Measurements from ENCODE around the gene RERE. TPM values are rescaled to one million over a fixed set of nuclear protein-coding genes. Genes with fewer than 3 reads are reported as not detected.

The RERE gene
- total RNA-seq, 1 donor from 2014 or later = 124 TPM

DNA sequence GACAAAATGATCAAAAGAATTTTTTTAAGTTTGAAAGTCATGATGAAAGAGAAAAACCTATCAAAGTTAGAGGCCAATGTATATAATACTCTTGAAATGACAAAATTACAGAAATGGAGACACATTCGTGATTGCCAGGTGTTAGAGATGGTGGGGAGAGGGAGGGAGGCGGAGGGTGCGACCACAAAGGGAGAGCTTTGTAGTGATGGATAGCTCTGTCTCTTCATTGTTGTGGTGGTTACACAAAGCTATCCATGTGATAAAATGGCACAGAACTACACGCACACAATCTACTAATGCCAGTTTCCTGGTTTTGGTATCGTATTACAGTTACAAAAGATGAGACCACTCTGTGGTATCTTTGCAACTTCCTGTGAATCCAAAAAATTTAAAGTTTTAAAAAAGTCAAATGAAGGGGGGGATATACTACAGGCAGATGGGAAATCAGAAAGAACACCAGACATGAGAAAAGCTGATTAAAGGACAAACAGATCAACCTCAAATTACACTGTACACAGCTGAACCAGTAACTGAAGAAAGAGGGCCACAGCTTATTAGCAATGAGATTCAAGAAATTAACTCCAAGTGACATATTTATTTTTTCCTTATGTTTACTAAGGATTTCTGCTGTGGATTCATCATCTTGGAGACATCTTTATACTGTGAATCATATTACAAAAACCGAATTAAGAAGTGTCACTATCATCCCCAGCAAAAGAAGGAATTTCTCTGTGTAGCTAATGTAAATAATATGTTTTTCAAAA lies 300.5 kb downstream of the RERE start:
- H3K27me3 Mint-ChIP-seq (ENCODE audit: low read depth, unreplicated experiment) = no peaks in the 10 kb centered on the region
- no peak overlapping the region for H3K4me3 Mint-ChIP-seq (ENCODE audit: unreplicated experiment)

DNA sequence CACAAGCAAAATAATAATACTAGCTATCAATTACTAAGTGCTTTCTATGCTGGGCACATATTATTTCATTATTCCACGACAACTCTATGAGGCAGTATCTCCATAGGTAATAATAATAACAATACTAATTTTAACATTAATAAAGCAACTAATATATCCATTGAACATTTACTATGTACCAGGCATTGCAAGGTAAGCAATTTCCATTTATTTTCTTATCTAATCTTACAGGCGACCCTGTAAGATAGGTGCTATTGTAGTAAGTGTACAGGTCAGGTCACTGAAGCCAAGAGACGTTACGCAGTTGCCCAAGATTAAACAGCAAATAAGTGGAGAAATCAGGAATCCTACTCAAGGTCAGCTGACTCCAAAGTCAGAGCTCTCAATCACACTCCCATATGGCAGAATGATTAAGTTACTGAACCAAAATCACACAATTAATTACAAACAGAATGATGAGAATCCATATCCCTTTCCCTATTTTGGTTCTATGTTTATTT lies 301.1 kb downstream of the RERE start:
- Mint-ChIP-seq H3K4me3 (ENCODE audit: unreplicated experiment) (no peak overlapping the region), H3K9me3 (ENCODE audit: unreplicated experiment) (no peaks in the 10 kb centered on the region), H3K4me1 (ENCODE audit: low read depth, unreplicated experiment) (peaks cover 14% of the 10 kb centered on the region), H3K27me3 (ENCODE audit: low read depth, unreplicated experiment) (no peaks in the 10 kb centered on the region), H3K36me3 (ENCODE audit: low read depth, unreplicated experiment) (peaks cover 15% of the 10 kb centered on the region), H3K27ac (ENCODE audit: unreplicated experiment) (no peak overlapping the region)
- H3K27me3 ChIP-seq (ENCODE audit: insufficient read depth, low read length) = no peaks in the 10 kb centered on the region
- no peak overlapping the region for H3K27ac ChIP-seq (ENCODE audit: low read depth, low read length)
- H4K20me1 ChIP-seq (ENCODE audit: insufficient read depth, low read length) = peaks cover 6% of the 10 kb centered on the region
- H3K79me2 ChIP-seq (ENCODE audit: insufficient read depth, low read length) = peaks cover 11% of the 10 kb centered on the region
- no peak overlapping the region for H3K9ac ChIP-seq (ENCODE audit: low read length)
- TF ChIP-seq EZH2 (IDR thresholded peaks at IDR 0.05; ENCODE audit: insufficient read depth, low read length) = no peak
- TF ChIP-seq, protein P1, sequence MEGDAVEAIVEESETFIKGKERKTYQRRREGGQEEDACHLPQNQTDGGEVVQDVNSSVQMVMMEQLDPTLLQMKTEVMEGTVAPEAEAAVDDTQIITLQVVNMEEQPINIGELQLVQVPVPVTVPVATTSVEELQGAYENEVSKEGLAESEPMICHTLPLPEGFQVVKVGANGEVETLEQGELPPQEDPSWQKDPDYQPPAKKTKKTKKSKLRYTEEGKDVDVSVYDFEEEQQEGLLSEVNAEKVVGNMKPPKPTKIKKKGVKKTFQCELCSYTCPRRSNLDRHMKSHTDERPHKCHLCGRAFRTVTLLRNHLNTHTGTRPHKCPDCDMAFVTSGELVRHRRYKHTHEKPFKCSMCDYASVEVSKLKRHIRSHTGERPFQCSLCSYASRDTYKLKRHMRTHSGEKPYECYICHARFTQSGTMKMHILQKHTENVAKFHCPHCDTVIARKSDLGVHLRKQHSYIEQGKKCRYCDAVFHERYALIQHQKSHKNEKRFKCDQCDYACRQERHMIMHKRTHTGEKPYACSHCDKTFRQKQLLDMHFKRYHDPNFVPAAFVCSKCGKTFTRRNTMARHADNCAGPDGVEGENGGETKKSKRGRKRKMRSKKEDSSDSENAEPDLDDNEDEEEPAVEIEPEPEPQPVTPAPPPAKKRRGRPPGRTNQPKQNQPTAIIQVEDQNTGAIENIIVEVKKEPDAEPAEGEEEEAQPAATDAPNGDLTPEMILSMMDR (IDR thresholded peaks at IDR 0.05; ENCODE audit: insufficient read depth, low read depth, low read length) = no peak
- H3K9me3 ChIP-seq (ENCODE audit: insufficient read depth, low read depth, low read length) = no peaks in the 10 kb centered on the region
- H3K36me3 ChIP-seq (ENCODE audit: insufficient read depth, low read length) = no peaks in the 10 kb centered on the region
- no peak overlapping the region for H3K4me2 ChIP-seq (ENCODE audit: low read length)
- peaks cover 8% of the 10 kb centered on the region for H3K4me1 ChIP-seq (ENCODE audit: insufficient read depth, low read length)
- no peak for DNase-seq (ENCODE audit: low read depth)
- FAIRE-seq = no peak
- no peak overlapping the region for H2AFZ ChIP-seq (ENCODE audit: low read depth, low read length)
- H3K4me3 ChIP-seq (ENCODE audit: insufficient read depth, low read depth, low read length) = no peak overlapping the region

More for the DNA sequence above, 300.5 kb downstream of the RERE start:
- peaks cover 6% of the 10 kb centered on the region for H4K20me1 ChIP-seq (ENCODE audit: insufficient read depth, low read length)
- H3K9me3 ChIP-seq (ENCODE audit: insufficient read depth, low read depth, low read length) = no peaks in the 10 kb centered on the region
- H3K27me3 ChIP-seq (ENCODE audit: insufficient read depth, low read length) = no peaks in the 10 kb centered on the region
- no peak overlapping the region for H3K4me3 ChIP-seq (ENCODE audit: insufficient read depth, low read depth, low read length)
- peaks cover 10% of the 10 kb centered on the region for H3K79me2 ChIP-seq (ENCODE audit: insufficient read depth, low read length)
- Mint-ChIP-seq H3K36me3 (ENCODE audit: low read depth, unreplicated experiment) (peaks cover 11% of the 10 kb centered on the region), H3K4me1 (ENCODE audit: low read depth, unreplicated experiment) (peaks cover 14% of the 10 kb centered on the region), H3K27ac (ENCODE audit: unreplicated experiment) (no peak overlapping the region), H3K9me3 (ENCODE audit: unreplicated experiment) (no peaks in the 10 kb centered on the region)
- H3K4me1 ChIP-seq (ENCODE audit: insufficient read depth, low read length) = peaks cover 8% of the 10 kb centered on the region
- TF ChIP-seq, protein P1 (IDR thresholded peaks at IDR 0.05; ENCODE audit: insufficient read depth, low read depth, low read length) = no peak
- no peak for TF ChIP-seq EZH2 (IDR thresholded peaks at IDR 0.05; ENCODE audit: insufficient read depth, low read length)
- no peaks in the 10 kb centered on the region for H3K36me3 ChIP-seq (ENCODE audit: insufficient read depth, low read length)
- FAIRE-seq = no peak
- H2AFZ ChIP-seq (ENCODE audit: low read depth, low read length) = no peak overlapping the region
- H3K27ac ChIP-seq (ENCODE audit: low read depth, low read length) = no peak overlapping the region
- no peak overlapping the region for H3K9ac ChIP-seq (ENCODE audit: low read length)
- DNase-seq (ENCODE audit: low read depth) = peak; percentile 57
- peak overlapping the region; percentile 41 for H3K4me2 ChIP-seq (ENCODE audit: low read length)

DNA sequence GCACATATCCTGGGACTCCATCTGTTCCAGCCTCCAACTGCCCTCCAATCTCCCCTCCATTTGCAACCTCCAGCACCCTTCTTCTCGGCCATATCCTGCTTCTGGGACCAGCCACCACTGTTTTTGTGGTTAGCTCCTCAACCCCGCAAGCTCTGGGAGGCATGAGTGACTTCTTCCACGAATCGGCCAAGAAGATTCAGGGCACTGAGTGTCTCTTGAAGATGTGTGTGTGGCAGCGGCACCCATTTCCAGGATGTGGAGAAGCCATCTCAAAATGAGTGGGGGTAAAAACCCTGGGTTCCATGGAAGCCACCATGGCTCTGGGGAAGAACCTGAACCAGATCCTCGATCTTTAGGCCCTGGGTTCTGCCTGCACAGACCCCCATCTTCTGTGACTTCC lies 304.9 kb downstream of the RERE start:
- H2AFZ ChIP-seq (ENCODE audit: low read depth, low read length) = no peak overlapping the region
- H3K79me2 ChIP-seq (ENCODE audit: insufficient read depth, low read length) = peaks cover 12% of the 10 kb centered on the region
- H3K4me1 Mint-ChIP-seq (ENCODE audit: low read depth, unreplicated experiment) = peaks cover 32% of the 10 kb centered on the region
- no peaks in the 10 kb centered on the region for H3K27me3 Mint-ChIP-seq (ENCODE audit: low read depth, unreplicated experiment)
- H3K4me1 ChIP-seq (ENCODE audit: insufficient read depth, low read length) = peaks cover 17% of the 10 kb centered on the region
- H3K36me3 ChIP-seq (ENCODE audit: insufficient read depth, low read length) = no peaks in the 10 kb centered on the region
- peaks cover 20% of the 10 kb centered on the region for H3K36me3 Mint-ChIP-seq (ENCODE audit: low read depth, unreplicated experiment)
- H3K9me3 ChIP-seq (ENCODE audit: insufficient read depth, low read depth, low read length) = no peaks in the 10 kb centered on the region
- no peak overlapping the region for H3K4me2 ChIP-seq (ENCODE audit: low read length)
- no peak overlapping the region for H3K4me3 Mint-ChIP-seq (ENCODE audit: unreplicated experiment)
- no peak overlapping the region for H3K27ac ChIP-seq (ENCODE audit: low read depth, low read length)
- no peak for TF ChIP-seq EZH2 (IDR thresholded peaks at IDR 0.05; ENCODE audit: insufficient read depth, low read length)
- TF ChIP-seq, protein P1 (IDR thresholded peaks at IDR 0.05; ENCODE audit: insufficient read depth, low read depth, low read length) = no peak
- no peak overlapping the region for H3K27ac Mint-ChIP-seq (ENCODE audit: unreplicated experiment)
- no peak for FAIRE-seq
- H3K9ac ChIP-seq (ENCODE audit: low read length) = no peak overlapping the region
- H3K27me3 ChIP-seq (ENCODE audit: insufficient read depth, low read length) = no peaks in the 10 kb centered on the region
- no peaks in the 10 kb centered on the region for H3K9me3 Mint-ChIP-seq (ENCODE audit: unreplicated experiment)
- no peaks in the 10 kb centered on the region for H4K20me1 ChIP-seq (ENCODE audit: insufficient read depth, low read length)
- DNase-seq (ENCODE audit: low read depth) = no peak
- no peak overlapping the region for H3K4me3 ChIP-seq (ENCODE audit: insufficient read depth, low read depth, low read length)
